Heart left ventricle (tissue), 16 donors: ENCODE measurements around the gene ZBTB4. TPM values are rescaled to one million over a fixed set of nuclear protein-coding genes. Genes with fewer than 3 reads are reported as not detected.
A peak's percentile ranks its signal among the peaks of the same experiment; 100 is the strongest.

Experiments
- ATAC-seq, 4 donors: fragments of 200-7000 bp; cut with Tn5 transposase; one replicate each; pipeline ENCODE4 v1.9.1; 2020 to 2022; ENCODE audit warnings: moderate library complexity in 4 of 4, mild to moderate bottlenecking in 3 of 4, moderate number of reproducible peaks in 1 of 4
- DNase-seq, 5 donors: peaks; one replicate each; pipeline ENCODE4 v3.0.0-alpha.2; 2020
- H3K27ac ChIP-seq, 12 donors: fragments of 200-600 bp; sonication (generic) in 4 of 12; one replicate each; pipeline versions ENCODE4 v1.5.0 to v1.8.0; 2016 to 2022; ENCODE audit warnings: mild to moderate bottlenecking in 2 of 12
- H3K27me3 ChIP-seq, 9 donors: fragments of 200-600 bp; sonication (generic) in 2 of 9; one replicate each; pipeline versions ENCODE4 v1.5.1 to v1.8.0; 2016 to 2022; ENCODE audit warnings: mild to moderate bottlenecking in 3 of 9
- H3K36me3 ChIP-seq, 9 donors: fragments of 200-600 bp; sonication (generic) in 2 of 9; one replicate each; pipeline versions ENCODE4 v1.5.0 to v1.8.0; 2018 to 2022; ENCODE audit warnings: mild to moderate bottlenecking in 2 of 9
- H3K4me1 ChIP-seq, 12 donors: fragments of 200-600 bp; sonication (generic) in 4 of 12; one replicate each; pipeline versions ENCODE4 v1.5.0 to v1.8.0; 2016 to 2022; ENCODE audit warnings: mild to moderate bottlenecking in 3 of 12
- H3K4me3 ChIP-seq, 12 donors: fragments of 200-600 bp; sonication (generic) in 4 of 12; one replicate each; pipeline versions ENCODE4 v1.5.0 to v1.8.0; 2017 to 2022; ENCODE audit warnings: mild to moderate bottlenecking in 9 of 12, moderate library complexity in 4 of 12
- H3K9me3 ChIP-seq, 12 donors: fragments of 200-600 bp; sonication (generic) in 4 of 12; one replicate each; pipeline versions ENCODE4 v1.5.0 to v1.8.0; 2016 to 2022; ENCODE audit warnings: mild to moderate bottlenecking in 1 of 12
- CTCF ChIP-seq, 12 donors: fragments of 200-600 bp; sonication (generic) in 4 of 12; IDR thresholded peaks; one replicate each; pipeline versions ENCODE4 v1.5.0 to v1.8.0; 2018 to 2022; ENCODE audit warnings: antibody characterized with exemption in 12 of 12, mild to moderate bottlenecking in 5 of 12
- POLR2A ChIP-seq, 2 donors: fragments of 450-650 bp; IDR thresholded peaks; one replicate each; pipeline ENCODE4 v1.6.1; 2017; ENCODE audit warnings: antibody characterized with exemption in 2 of 2, mild to moderate bottlenecking in 2 of 2, moderate library complexity in 2 of 2
- WGBS, 4 donors: extraction: QIAGEN DNeasy Blood & Tissue Kit in 2 of 4; methylation state at CpG; one replicate each; pipeline versions ENCODE4 v1.1.5 to v1.1.7; 2013 to 2018; 5-methylcytosine and 5-hydroxymethylcytosine counted together
- intact Hi-C, 10 donors: fragments of 100-400 bp; cut with DNase I; formaldehyde crosslinking; loops; one replicate each; pipeline versions ENCODE4 v1.11.1 to v1.14.2; 2022
- polyA plus RNA-seq, 2 donors: library from polyadenylated mRNA; stranded (reverse); fragments of 200-250 nt; gene quantifications; one replicate each; pipeline ENCODE4 v1.2.3, GENCODE V29; 2013
- total RNA-seq, 9 donors: library from RNA; depleted of rRNA in 2 of 9; stranded (reverse); fragments of >200 nt in 2 of 9; fragmentation: NEBNext Ultra II Directional in 3 of 9; extraction: Animal tissue kit (Norgen Biotek cat#: 25700) in 3 of 9; gene quantifications; one replicate each; pipeline versions ENCODE4 v1.1.0 to v1.2.4, GENCODE V29; 2016 to 2023
- donor health status: ischemic (EF 13 %, LVEDD 7.1; RV severe dilation, severe dysfunction).
- donor health status: healthy with polysubstance abuse.
- donor health status: DM: no; HTN: yes; CAD: no.
- donor health status: DM: no; HTN: no; CAD: no.
- donor health status: ischemic (EF 25% LVEDD 6.9; RV normal size, moderate dysfunction).
- donor health status: ischemic (EF 25% LVEDD 5.7; RV mildly dilated, moderate dysfunction).
- donor health status: healthy.
- donor health status: DM: yes; HTN: yes; CAD: no.
- donor health status: ischemic (EF 35%, LVEDD 5.7; RV mildly dilated, moderate dysfunction).
- donor health status: nonischemic (EF 11% LVEDD 7.7; RV severe dilation, severe dysfunction).
- donor health status: DM: yes; HTN: yes; CAD: no.
- donor health status: PGD.
- donor health status: ischemic (EF 29% LVEDD 5.4; RV normal size, mild dysfunction).
- donor health status: nonischemic (EF 23%, LVEDD 6.1; RV moderate dilation, normal function).

ZBTB4 gene
- total and polyA plus RNA-seq, 11 donors = 29.3 to 77.2 (median 58.9) TPM

GRCh38 chr17:7496470-7497183 lies 17.2 kb upstream of the ZBTB4 start:
- Histone ChIP-seq H3K4me1 (peaks cover 0 to 51% (median 15%) of the 10 kb centered on the region in 12 donors), H3K4me3 (peak overlapping the region in 3 of 12 donors; percentile 6 to 26 (median 26)), H3K27me3 (no peaks in the 10 kb centered on the region), H3K27ac (peak overlapping the region; percentile 36 to 93 (median 73)), H3K36me3 (peaks cover 13 to 74% (median 58%) of the 10 kb centered on the region in 9 donors), H3K9me3 (no peaks in the 10 kb centered on the region)
- DNase-seq (peak in 4 of 5 donors; percentile 43 to 71 (median 50)), ATAC-seq (peak; percentile 65 to 87 (median 74))
- TF ChIP-seq CTCF (IDR thresholded peaks at IDR 0.05) (no peak), POLR2A (IDR thresholded peaks at IDR 0.05) (no peak)
- 63 to 76% (median 69%) methylated on average over 16 to 20 of the region's 20 CpGs for WGBS, 4 donors
- intact Hi-C loops = no loop called here

GRCh38 chr17:7495906-7496434 lies 16.5 kb upstream of the ZBTB4 start:
- WGBS, 4 donors = 80 to 86% (median 83%) methylated on average over 11 to 12 of the region's 12 CpGs
- Histone ChIP-seq H3K36me3 (peaks cover 6 to 74% (median 51%) of the 10 kb centered on the region in 9 donors), H3K4me3 (peak overlapping the region in 1 of 12 donors; percentile 26), H3K4me1 (peaks cover 0 to 52% (median 17%) of the 10 kb centered on the region in 12 donors), H3K27me3 (no peaks in the 10 kb centered on the region), H3K9me3 (no peaks in the 10 kb centered on the region), H3K27ac (peak overlapping the region; percentile 36 to 93 (median 73))
- ATAC-seq = peak; percentile 23 to 68 (median 32)
- intact Hi-C loops = no loop called here
- no peak for DNase-seq
- no peak for TF ChIP-seq POLR2A (IDR thresholded peaks at IDR 0.05)
- TF ChIP-seq CTCF (IDR thresholded peaks at IDR 0.05) = no peak

GRCh38 chr17:7493941-7494340 lies 14.5 kb upstream of the ZBTB4 start:
- WGBS, 4 donors = 95 to 97% (median 96%) methylated on average over 3 of the region's 3 CpGs
- no peak for ATAC-seq

More at GRCh38 chr17:7493941-7494340, 14.5 kb upstream of the ZBTB4 start:
- H3K9me3 ChIP-seq = no peaks in the 10 kb centered on the region
- no peak overlapping the region for H3K4me3 ChIP-seq
- no peaks in the 10 kb centered on the region for H3K27me3 ChIP-seq
- no peak for DNase-seq
- TF ChIP-seq CTCF (IDR thresholded peaks at IDR 0.05) = no peak
- no peak for TF ChIP-seq POLR2A (IDR thresholded peaks at IDR 0.05)
- H3K36me3 ChIP-seq = peaks cover 4 to 67% (median 35%) of the 10 kb centered on the region in 9 donors
- H3K27ac ChIP-seq = no peak overlapping the region
- H3K4me1 ChIP-seq = peaks cover 0 to 69% (median 29%) of the 10 kb centered on the region in 12 donors
- intact Hi-C loops = no loop called here
